Measurements from ENCODE around the gene YPEL2. TPM values are rescaled to one million over a fixed set of nuclear protein-coding genes. Genes with fewer than 3 reads are reported as not detected.
A peak's percentile ranks its signal among the peaks of the same experiment; 100 is the strongest.

Gene YPEL2
- polyA plus RNA-seq, 3 donors = 21.5 to 63.1 (median 25.1) TPM

GRCh38 chr17:59365383-59365981, 34.0 kb downstream of the YPEL2 start:
- WGBS (ENCODE audit: insufficient coverage) = no CpG with 5 or more reads among the region's 4 CpGs
- Histone ChIP-seq H3K4me1 (ENCODE audit: control insufficient read depth in 1 of 2, insufficient read depth in 2 of 2, low read length in 2 of 2) (peaks cover 46 to 66% of the 10 kb centered on the region in 2 donors), H3K9me3 (replicated peaks in 1 of 2; ENCODE audit: control insufficient read depth in 1 of 2, insufficient read depth in 1 of 2, low read length in 2 of 2) (no peaks in the 10 kb centered on the region), H3K79me2 (ENCODE audit: insufficient read depth, low read length) (peaks cover 98% of the 10 kb centered on the region), H3K4me2 (replicated peaks; ENCODE audit: extremely low read depth, low read length, poor library complexity, severe bottlenecking) (peak overlapping the region; percentile 43), H3K9ac (ENCODE audit: insufficient read depth, low read length, poor library complexity, severe bottlenecking) (no peak overlapping the region), H3K36me3 (replicated peaks in 1 of 2; ENCODE audit: control insufficient read depth in 1 of 2, insufficient read depth in 2 of 2, low read length in 2 of 2) (peaks cover 4 to 26% of the 10 kb centered on the region in 2 donors), H3K27me3 (ENCODE audit: control insufficient read depth in 2 of 2, insufficient read depth in 2 of 2, low read length in 2 of 2) (no peaks in the 10 kb centered on the region), H4K20me1 (ENCODE audit: insufficient read depth, low read length) (peaks cover 86% of the 10 kb centered on the region), H3K27ac (ENCODE audit: low read depth in 1 of 2, low read length in 2 of 2) (peak overlapping the region; percentile 76 to 81), H3K4me3 (replicated peaks in 1 of 3; ENCODE audit: low read depth in 2 of 3, low read length in 3 of 3) (peak overlapping the region in 1 of 3 experiments; percentile 49), H2AFZ (ENCODE audit: insufficient read depth, low read depth, low read length, poor library complexity, severe bottlenecking) (no peak overlapping the region)
- Mint-ChIP-seq H3K27me3 (ENCODE audit: low read depth in 3 of 3) (no peaks in the 10 kb centered on the region), H3K9me3 (no peaks in the 10 kb centered on the region), H3K4me3 (peak overlapping the region; percentile 27 to 55), H3K27ac (peak overlapping the region; percentile 84 to 94 (median 87)), H3K36me3 (peaks cover 48 to 60% of the 10 kb centered on the region in 2 donors), H3K4me1 (peaks cover 72% of the 10 kb centered on the region)
- no peak for TF ChIP-seq CTCF (IDR thresholded peaks at IDR 0.05)
- peak in 1 of 3 donors; percentile 62 for DNase-seq
- intact Hi-C loops (cut with micrococcal nuclease) = no loop called here

- Mint-ChIP-seq H3K9me3 (no peaks in the 10 kb centered on the region), H3K27ac (peak overlapping the region; percentile 84 to 94 (median 87)), H3K36me3 (peaks cover 46 to 62% of the 10 kb centered on the region in 2 donors), H3K4me1 (peaks cover 72% of the 10 kb centered on the region), H3K4me3 (peak overlapping the region in 1 of 2 donors; percentile 48), H3K27me3 (ENCODE audit: low read depth in 3 of 3) (no peaks in the 10 kb centered on the region)
- Histone ChIP-seq H3K79me2 (ENCODE audit: insufficient read depth, low read length) (peaks cover 98% of the 10 kb centered on the region), H3K4me3 (replicated peaks in 1 of 3; ENCODE audit: low read depth in 2 of 3, low read length in 3 of 3) (peak overlapping the region in 1 of 3 experiments; percentile 49), H3K4me1 (ENCODE audit: control insufficient read depth in 1 of 2, insufficient read depth in 2 of 2, low read length in 2 of 2) (peaks cover 49 to 70% of the 10 kb centered on the region in 2 donors), H3K9ac (ENCODE audit: insufficient read depth, low read length, poor library complexity, severe bottlenecking) (no peak overlapping the region), H3K27ac (ENCODE audit: low read depth in 1 of 2, low read length in 2 of 2) (peak overlapping the region; percentile 76 to 81), H3K36me3 (replicated peaks in 1 of 2; ENCODE audit: control insufficient read depth in 1 of 2, insufficient read depth in 2 of 2, low read length in 2 of 2) (peaks cover 4 to 26% of the 10 kb centered on the region in 2 donors), H2AFZ (ENCODE audit: insufficient read depth, low read depth, low read length, poor library complexity, severe bottlenecking) (no peak overlapping the region), H4K20me1 (ENCODE audit: insufficient read depth, low read length) (peaks cover 86% of the 10 kb centered on the region), H3K27me3 (ENCODE audit: control insufficient read depth in 2 of 2, insufficient read depth in 2 of 2, low read length in 2 of 2) (no peaks in the 10 kb centered on the region), H3K9me3 (replicated peaks in 1 of 2; ENCODE audit: control insufficient read depth in 1 of 2, insufficient read depth in 1 of 2, low read length in 2 of 2) (no peaks in the 10 kb centered on the region), H3K4me2 (replicated peaks; ENCODE audit: extremely low read depth, low read length, poor library complexity, severe bottlenecking) (peak overlapping the region; percentile 43)
- TF ChIP-seq CTCF (IDR thresholded peaks at IDR 0.05) = peak; percentile 32
- peak; percentile 54 to 86 (median 70) for DNase-seq
- 75% methylated on average over 7 of the region's 10 CpGs for WGBS (ENCODE audit: insufficient coverage)
- intact Hi-C loops (cut with micrococcal nuclease) = no loop called here
These were observed 34.7 kb downstream of the YPEL2 start for GRCh38 chr17:59366040-59366757.

All from CD14-positive monocyte (primary cell).